Brain microvascular endothelial cell (primary cell): Measurements from ENCODE around the gene LONP2.

Experiments used
- DNase-seq: peaks from one replicate; pipeline ENCODE4 v3.0.0-alpha.2; 2020
- H3K27ac ChIP-seq: fragments of 250-450 bp; sonication (Bioruptor Pico); 2 replicates; pipeline ENCODE4 v1.5.1; 2020; ENCODE audit warnings: mild to moderate bottlenecking, moderate library complexity
- H3K27me3 ChIP-seq: fragments of 250-450 bp; sonication (Bioruptor Pico); replicated peaks from 2 replicates; pipeline ENCODE4 v1.5.1; 2020; ENCODE audit warnings: mild to moderate bottlenecking
- H3K36me3 ChIP-seq: fragments of 250-450 bp; sonication (Bioruptor Pico); replicated peaks from 2 replicates; pipeline ENCODE4 v1.5.1; 2020; ENCODE audit warnings: mild to moderate bottlenecking
- H3K4me3 ChIP-seq: 2 replicates; pipeline ENCODE4 v1.5.1; 2011; ENCODE audit warnings: low read depth, mild to moderate bottlenecking, control low read depth, low read length, moderate library complexity
- in situ Hi-C: cut with HindIII; loops from 2 replicates; pipeline ENCODE4 v1.10.0; 2017; ENCODE audit warnings: low sequenced_read_pairs, low pct_ligation_motif_present
- TF ChIP-seq, protein P1 (sequence below): IDR thresholded peaks from 2 replicates; pipeline ENCODE4 v1.5.1; 2011; ENCODE audit warnings: low read depth, mild to moderate bottlenecking, moderate library complexity, low read length, control low read depth, inconsistent platforms; ENCODE audit errors: missing control alignments

Gene LONP2

DNA sequence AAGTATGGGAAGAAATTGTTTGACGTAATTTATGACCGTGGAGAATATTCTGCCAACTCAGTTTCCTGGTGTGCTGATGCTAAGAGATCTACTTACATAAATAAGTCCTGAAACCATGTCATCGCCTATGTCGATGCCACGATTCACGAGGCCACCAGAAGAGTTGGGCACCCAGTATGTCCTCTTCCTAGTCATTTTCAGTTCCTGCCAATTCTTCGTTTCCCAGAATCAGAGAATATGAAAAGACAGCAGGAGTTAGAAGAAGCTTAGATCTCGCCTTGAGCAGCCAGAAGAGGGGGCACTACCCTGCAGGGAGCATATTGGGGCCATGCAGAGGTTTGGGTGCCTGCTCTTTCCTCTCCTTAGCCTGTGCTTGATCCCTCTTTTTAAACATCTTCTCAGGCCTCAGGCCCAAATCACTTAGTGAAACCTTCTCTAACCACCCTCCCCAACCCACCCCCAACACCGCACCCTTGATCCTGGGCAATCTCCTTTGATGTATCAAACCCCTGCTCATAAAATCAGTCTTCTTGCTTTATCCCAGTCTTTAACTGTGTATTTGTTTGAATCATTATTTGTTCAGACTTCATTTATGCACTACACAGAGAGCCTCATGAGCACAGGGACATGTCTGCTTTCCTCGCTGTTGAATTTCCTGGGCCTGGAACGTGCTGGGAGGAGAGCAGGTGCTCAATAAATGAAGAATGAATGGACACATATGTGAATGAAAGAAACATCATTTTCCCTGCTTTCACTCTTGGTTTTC lies 12.2 kb upstream of the LONP2 start:
- TF ChIP-seq, protein P1, sequence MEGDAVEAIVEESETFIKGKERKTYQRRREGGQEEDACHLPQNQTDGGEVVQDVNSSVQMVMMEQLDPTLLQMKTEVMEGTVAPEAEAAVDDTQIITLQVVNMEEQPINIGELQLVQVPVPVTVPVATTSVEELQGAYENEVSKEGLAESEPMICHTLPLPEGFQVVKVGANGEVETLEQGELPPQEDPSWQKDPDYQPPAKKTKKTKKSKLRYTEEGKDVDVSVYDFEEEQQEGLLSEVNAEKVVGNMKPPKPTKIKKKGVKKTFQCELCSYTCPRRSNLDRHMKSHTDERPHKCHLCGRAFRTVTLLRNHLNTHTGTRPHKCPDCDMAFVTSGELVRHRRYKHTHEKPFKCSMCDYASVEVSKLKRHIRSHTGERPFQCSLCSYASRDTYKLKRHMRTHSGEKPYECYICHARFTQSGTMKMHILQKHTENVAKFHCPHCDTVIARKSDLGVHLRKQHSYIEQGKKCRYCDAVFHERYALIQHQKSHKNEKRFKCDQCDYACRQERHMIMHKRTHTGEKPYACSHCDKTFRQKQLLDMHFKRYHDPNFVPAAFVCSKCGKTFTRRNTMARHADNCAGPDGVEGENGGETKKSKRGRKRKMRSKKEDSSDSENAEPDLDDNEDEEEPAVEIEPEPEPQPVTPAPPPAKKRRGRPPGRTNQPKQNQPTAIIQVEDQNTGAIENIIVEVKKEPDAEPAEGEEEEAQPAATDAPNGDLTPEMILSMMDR, result peak; percentile 78
- Histone ChIP-seq H3K4me3 (no peak overlapping the region), H3K27ac (no peak overlapping the region), H3K27me3 (no peaks in the 10 kb centered on the region), H3K36me3 (no peaks in the 10 kb centered on the region)
- in situ Hi-C loops, result no loop called here
- peak; percentile 40 for DNase-seq

DNA sequence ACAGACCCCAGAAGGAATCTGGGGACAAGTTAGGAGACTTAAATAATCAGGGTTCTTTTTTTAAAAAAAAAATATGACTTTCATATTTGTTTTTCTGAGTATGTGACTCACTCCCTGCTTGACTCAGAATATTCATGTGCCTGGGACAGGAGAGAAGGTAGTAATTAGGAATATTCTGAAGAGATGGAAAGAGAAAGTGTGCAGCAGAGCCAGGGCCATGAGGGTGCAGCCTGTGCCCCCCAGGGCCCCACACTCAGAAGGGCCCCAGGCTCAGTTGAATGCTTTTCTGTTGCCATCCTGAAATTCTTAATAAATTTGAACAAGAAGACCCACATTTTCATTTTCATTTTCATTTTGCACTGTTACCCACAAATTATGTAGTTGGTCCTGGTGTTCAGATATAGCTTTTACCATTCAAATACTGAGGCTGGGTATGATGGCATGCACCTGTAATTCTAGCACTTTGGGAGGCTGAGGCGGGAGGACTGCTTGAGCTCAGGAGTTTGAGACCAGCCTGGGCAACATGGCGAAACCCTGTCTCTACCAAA lies 11.5 kb upstream of the LONP2 start:
- no peaks in the 10 kb centered on the region for H3K27me3 ChIP-seq
- no peaks in the 10 kb centered on the region for H3K36me3 ChIP-seq
- DNase-seq, result no peak
- H3K27ac ChIP-seq, result no peak overlapping the region
- in situ Hi-C loops, result no loop called here
- H3K4me3 ChIP-seq, result no peak overlapping the region
- TF ChIP-seq, protein P1, result no peak

DNA sequence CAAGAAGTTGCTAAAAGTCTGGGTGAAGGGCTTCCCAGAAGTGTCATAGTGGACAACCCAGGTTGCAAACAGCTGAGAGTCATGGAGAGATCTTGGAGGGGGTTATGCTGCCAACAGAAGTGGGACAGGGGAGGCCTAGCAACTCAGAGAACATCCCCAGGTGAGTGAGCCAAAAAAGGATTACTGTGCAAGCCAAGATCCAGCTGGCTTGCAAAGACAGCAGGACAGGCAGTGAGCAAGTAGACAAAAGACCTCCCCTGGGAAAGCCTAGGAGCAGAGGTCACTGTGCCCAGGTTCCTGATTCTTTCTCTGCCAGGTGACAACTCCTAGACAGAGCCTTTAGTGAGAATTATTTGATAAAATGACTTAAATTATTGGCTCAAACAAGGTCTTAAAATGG lies 9.5 kb upstream of the LONP2 start:
- Histone ChIP-seq H3K27ac (no peak overlapping the region), H3K4me3 (no peak overlapping the region), H3K36me3 (no peaks in the 10 kb centered on the region), H3K27me3 (no peaks in the 10 kb centered on the region)
- in situ Hi-C loops, result no loop called here
- TF ChIP-seq, protein P1, result no peak
- no peak for DNase-seq

DNA sequence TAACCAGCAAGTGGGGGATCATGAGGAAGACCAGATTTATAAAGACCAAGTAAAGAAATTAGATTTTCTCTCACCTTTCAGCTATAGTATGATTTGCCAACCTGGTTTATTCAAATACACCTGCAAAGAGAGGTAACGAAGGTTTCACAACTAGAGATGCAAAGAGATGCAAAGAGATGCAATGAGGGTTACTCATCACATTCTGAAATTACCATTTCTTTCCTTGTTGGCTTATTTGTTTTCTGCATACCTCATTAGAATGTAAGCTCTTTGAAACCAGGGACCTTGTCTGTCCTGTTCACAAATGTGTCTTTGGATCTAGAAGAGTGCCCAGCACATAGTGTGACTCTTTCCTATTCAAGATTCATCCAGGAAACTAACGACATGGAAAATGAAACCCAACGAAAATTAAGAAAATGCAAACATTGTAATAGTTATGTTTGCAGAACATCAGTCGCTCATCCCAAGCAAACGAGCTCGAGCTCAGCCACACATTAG lies 9.0 kb upstream of the LONP2 start:
- H3K4me3 ChIP-seq, result no peak overlapping the region
- in situ Hi-C loops, result no loop called here
- DNase-seq, result no peak
- TF ChIP-seq, protein P1, result no peak
- H3K27ac ChIP-seq, result no peak overlapping the region
- H3K27me3 ChIP-seq, result no peaks in the 10 kb centered on the region
- no peaks in the 10 kb centered on the region for H3K36me3 ChIP-seq

DNA sequence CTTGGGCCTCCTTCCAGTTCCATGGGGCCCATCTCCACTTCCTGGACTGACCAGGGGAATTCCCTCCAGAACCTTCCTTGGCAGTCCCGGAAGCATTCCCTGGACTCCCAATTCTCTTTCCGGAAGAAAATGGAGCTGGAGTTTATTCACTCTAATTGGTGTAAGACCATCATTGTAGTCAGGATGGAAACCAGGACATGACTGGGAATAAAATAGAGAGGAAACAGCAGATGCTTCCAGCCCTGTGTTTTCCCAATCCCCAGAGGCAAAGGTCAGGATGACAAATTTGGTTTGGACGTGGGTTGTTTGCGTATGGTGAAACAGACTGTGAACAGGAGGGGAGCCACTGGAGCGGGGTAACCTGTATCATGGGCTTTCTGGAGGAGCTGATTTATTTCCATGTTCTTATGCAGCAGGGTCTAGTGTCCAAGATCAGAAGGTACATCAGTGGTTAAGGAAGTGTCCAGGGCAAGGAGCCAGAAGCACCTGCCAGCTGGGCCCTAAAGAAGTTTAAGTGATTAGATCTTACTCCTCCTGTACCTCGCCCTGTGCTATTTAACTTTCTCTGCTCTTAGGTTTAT lies 8.5 kb upstream of the LONP2 start:
- DNase-seq, result no peak
- Histone ChIP-seq H3K36me3 (no peaks in the 10 kb centered on the region), H3K27me3 (no peaks in the 10 kb centered on the region), H3K27ac (no peak overlapping the region), H3K4me3 (no peak overlapping the region)
- in situ Hi-C loops, result no loop called here
- TF ChIP-seq, protein P1, result no peak
